Measurements from ENCODE around the gene EHMT1. TPM values are rescaled to one million over a fixed set of nuclear protein-coding genes. Genes with fewer than 3 reads are reported as not detected.

The EHMT1 gene
- total RNA-seq, 4 donors from 2014 or later: 38.6 to 77.8 (median 54.3) TPM

GRCh38 chr9:137575364-137575715 is 43.5 kb upstream of the EHMT1 start:
- peaks cover 29 to 37% of the 10 kb centered on the region in 2 donors for H3K4me1 ChIP-seq
- no peaks in the 10 kb centered on the region for H3K9me3 ChIP-seq
- peak overlapping the region in 2 of 4 donors; percentile 46 to 60 for H3K27ac ChIP-seq
- intact Hi-C loops (cut with DNase I; ENCODE audit: low total_unique reads) (no loop called here), in situ Hi-C loops (cut with MboI; ENCODE audit: low sequenced_read_pairs in 4 of 4) (no loop called here)
- ATAC-seq: no peak
- H3K27me3 ChIP-seq: no peaks in the 10 kb centered on the region
- peaks cover 0 to 46% of the 10 kb centered on the region in 2 donors for H3K36me3 ChIP-seq
- TF ChIP-seq POLR2A (IDR thresholded peaks at IDR 0.05): no peak
- TF ChIP-seq, protein P1, sequence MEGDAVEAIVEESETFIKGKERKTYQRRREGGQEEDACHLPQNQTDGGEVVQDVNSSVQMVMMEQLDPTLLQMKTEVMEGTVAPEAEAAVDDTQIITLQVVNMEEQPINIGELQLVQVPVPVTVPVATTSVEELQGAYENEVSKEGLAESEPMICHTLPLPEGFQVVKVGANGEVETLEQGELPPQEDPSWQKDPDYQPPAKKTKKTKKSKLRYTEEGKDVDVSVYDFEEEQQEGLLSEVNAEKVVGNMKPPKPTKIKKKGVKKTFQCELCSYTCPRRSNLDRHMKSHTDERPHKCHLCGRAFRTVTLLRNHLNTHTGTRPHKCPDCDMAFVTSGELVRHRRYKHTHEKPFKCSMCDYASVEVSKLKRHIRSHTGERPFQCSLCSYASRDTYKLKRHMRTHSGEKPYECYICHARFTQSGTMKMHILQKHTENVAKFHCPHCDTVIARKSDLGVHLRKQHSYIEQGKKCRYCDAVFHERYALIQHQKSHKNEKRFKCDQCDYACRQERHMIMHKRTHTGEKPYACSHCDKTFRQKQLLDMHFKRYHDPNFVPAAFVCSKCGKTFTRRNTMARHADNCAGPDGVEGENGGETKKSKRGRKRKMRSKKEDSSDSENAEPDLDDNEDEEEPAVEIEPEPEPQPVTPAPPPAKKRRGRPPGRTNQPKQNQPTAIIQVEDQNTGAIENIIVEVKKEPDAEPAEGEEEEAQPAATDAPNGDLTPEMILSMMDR (IDR thresholded peaks at IDR 0.05 in 4 of 5, conservative IDR thresholded peaks at IDR 0.05 in 1 of 5): no peak
- no peak for DNase-seq
- H3K4me3 ChIP-seq: no peak overlapping the region

DNA sequence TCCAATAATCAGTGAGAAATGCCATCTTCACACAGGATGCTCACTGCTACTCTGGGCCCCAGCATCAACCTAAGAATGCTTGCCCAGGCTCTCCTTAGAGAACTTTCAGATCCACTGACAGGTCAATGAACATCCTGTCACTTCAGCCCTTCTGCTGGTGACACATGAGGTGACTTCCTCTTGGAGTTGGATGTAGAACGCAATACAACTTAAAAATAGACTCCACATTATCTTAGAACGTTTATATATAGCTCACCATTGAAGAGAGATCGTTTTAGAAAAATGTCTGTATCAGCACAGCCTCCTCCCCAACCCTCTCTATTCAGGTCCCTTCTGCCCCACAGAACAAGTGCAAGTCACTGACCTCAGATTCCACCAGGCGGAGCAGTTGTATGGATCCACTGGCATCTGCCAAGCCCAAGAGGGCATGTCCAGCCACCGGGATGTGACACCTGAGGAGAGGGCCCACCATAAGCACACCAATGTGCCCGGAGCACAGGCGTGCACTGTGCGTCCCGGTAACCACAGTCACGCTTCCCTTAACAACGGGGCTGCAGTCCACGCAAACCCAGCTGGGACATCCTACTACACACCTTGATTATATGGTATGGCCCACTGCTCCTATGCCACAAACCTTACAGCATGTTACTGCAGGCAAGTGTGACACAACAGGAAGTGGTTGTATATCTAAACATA is 42.9 kb upstream of the EHMT1 start:
- Histone ChIP-seq H3K4me1 (peaks cover 32 to 39% of the 10 kb centered on the region in 2 donors), H3K4me3 (no peak overlapping the region)

DNA sequence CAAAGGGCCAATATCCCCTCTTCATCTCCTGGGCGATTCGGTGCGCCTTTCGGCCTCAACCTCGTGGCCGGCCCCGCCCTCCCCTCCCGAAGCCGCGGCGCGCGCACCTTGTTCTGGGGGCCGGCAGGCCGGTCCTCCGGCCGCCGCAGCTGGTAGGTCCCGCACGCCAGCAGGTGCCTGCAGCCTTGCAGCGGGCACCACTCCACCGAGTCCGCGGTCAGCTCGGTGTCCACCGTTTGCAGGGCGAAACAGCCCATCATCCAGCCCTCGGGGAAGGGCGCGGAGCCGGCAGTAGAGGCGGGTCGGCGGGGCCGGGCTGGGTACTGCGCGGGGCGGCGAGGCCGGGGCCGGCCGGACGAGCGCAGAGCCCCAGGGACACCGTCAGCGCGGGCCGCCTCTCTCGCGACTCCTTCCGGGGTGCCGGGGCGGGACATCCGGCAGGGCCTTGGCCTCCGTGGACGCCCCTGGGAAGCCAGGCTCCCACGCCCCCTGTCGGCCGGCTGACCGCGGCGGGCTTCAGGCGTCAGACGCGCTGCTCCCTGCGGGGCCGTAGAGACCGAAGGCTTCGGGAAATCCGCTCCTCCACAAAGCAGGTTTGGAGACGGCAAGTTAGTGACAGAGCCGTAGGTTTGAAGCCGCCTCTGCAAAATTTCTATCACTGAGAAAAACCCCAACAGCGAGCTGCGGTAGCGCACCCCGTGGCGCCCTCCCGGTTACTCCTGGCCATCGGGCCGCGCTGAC is 40.1 kb upstream of the EHMT1 start, which contains the start of gene DPH7:
Gene DPH7 (minus strand): TSS at position 408 of the 741 bp plus-strand sequence. CDS start 148 bp downstream, at position 260.
- Histone ChIP-seq H3K4me3 (peak within 1 kb of the TSS; percentile 70 to 97 (median 84)), H3K36me3 (peaks cover 0 to 36% of the 10 kb centered on the region in 2 donors), H3K4me1 (peaks cover 32 to 43% of the 10 kb centered on the region in 2 donors), H3K9me3 (no peaks in the 10 kb centered on the region), H3K27me3 (no peaks in the 10 kb centered on the region), H3K27ac (peak within 1 kb of the TSS; percentile 72 to 95 (median 84))
- DNase-seq (peak; percentile 88 to 91), ATAC-seq (peak; percentile 88 to 93)
- in situ Hi-C loops (cut with MboI; ENCODE audit: low sequenced_read_pairs in 4 of 4): no loop called here
- peak; percentile 49 to 80 for TF ChIP-seq POLR2A (IDR thresholded peaks at IDR 0.05)
- TF ChIP-seq, protein P1 (IDR thresholded peaks at IDR 0.05 in 4 of 5, conservative IDR thresholded peaks at IDR 0.05 in 1 of 5): peak; percentile 91 to 99 (median 94)
- intact Hi-C loops (cut with DNase I; ENCODE audit: low total_unique reads): loop anchor here (1.0 to 2.0 kb wide), 4 partner anchors 12 to 40 kb away; partner anchors contain the start of genes ARRDC1, EHMT1, MRPL41 and ZMYND19

More for the DNA sequence above, 42.9 kb upstream of the EHMT1 start:
- TF ChIP-seq, protein P1 (IDR thresholded peaks at IDR 0.05 in 4 of 5, conservative IDR thresholded peaks at IDR 0.05 in 1 of 5): no peak
- TF ChIP-seq POLR2A (IDR thresholded peaks at IDR 0.05): no peak
- ATAC-seq (no peak), DNase-seq (no peak)
- intact Hi-C loops (cut with DNase I; ENCODE audit: low total_unique reads) (no loop called here), in situ Hi-C loops (cut with MboI; ENCODE audit: low sequenced_read_pairs in 4 of 4) (no loop called here)
- peaks cover 0 to 46% of the 10 kb centered on the region in 2 donors for H3K36me3 ChIP-seq
- no peaks in the 10 kb centered on the region for H3K9me3 ChIP-seq
- peak overlapping the region in 2 of 4 donors; percentile 46 to 60 for H3K27ac ChIP-seq
- H3K27me3 ChIP-seq: no peaks in the 10 kb centered on the region

DNA sequence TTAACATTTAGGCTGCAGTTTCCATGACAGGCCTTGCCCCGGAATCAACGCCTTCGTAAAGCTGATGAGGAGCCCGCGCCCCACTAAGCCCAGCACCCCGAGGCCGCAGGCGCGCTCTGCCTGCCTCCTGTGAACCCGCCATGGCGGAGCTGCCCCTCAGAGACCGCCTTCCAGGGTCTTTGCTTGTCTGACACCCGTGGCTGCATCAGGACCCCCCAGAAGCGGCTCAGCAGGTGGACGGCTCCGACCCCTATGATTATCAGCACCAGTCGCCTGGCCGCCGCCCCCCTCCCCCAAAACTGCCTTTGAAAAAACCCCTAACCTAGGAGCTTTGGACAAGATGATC is 39.6 kb upstream of the EHMT1 start:
- ATAC-seq (no peak), DNase-seq (no peak)
- no peaks in the 10 kb centered on the region for H3K9me3 ChIP-seq
- H3K27ac ChIP-seq: peak overlapping the region; percentile 72 to 95 (median 84)
- H3K36me3 ChIP-seq: peaks cover 0 to 31% of the 10 kb centered on the region in 2 donors
- TF ChIP-seq POLR2A (IDR thresholded peaks at IDR 0.05): no peak
- TF ChIP-seq, protein P1 (IDR thresholded peaks at IDR 0.05 in 4 of 5, conservative IDR thresholded peaks at IDR 0.05 in 1 of 5): no peak
- no peaks in the 10 kb centered on the region for H3K27me3 ChIP-seq
- in situ Hi-C loops (cut with MboI; ENCODE audit: low sequenced_read_pairs in 4 of 4): no loop called here
- peak overlapping the region; percentile 70 to 97 (median 84) for H3K4me3 ChIP-seq
- peaks cover 32 to 43% of the 10 kb centered on the region in 2 donors for H3K4me1 ChIP-seq
- intact Hi-C loops (cut with DNase I; ENCODE audit: low total_unique reads): loop anchor here (2.0 kb wide), 1 partner anchor 40 kb away; the partner anchor contains the start of gene EHMT1
